Myocyte (in vitro differentiated cells): ENCODE measurements around the gene LAMC2. TPM values are rescaled to one million over a fixed set of nuclear protein-coding genes. Genes with fewer than 3 reads are reported as not detected.

Experiments
- DNase-seq: peaks from one replicate; pipeline ENCODE4 v3.0.0-alpha.2; 2012; ENCODE audit warnings: low read depth
- total RNA-seq: library from RNA; depleted of rRNA; stranded (reverse); fragments of >200 nt; gene quantifications from 2 replicates; pipeline ENCODE4 v1.2.3, GENCODE V29; 2014

The LAMC2 gene
- total RNA-seq, 1 donor from 2014 or later: 2.3 TPM

DNA sequence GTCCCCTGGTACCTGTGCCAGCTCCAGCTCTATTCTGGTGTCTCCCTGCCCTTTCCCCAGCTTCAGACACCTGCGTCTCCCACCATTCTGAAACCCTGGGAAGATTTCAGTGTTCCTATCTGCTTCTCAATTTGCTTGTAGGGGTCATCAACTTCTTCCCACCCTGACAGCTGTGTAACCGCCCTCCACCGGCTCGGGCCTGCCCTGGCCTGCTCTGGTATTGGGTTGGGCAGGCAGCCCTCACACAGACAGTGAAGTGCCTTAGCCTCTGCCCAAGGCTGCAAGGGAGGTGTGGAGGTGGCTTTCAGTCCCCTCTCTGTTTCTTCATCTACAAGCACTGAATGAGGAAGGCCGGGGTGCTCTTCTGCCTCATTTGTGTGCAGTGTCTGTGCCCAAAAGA, 97.2 kb downstream of the LAMC2 start:
- DNase-seq: peak; percentile 76

DNA sequence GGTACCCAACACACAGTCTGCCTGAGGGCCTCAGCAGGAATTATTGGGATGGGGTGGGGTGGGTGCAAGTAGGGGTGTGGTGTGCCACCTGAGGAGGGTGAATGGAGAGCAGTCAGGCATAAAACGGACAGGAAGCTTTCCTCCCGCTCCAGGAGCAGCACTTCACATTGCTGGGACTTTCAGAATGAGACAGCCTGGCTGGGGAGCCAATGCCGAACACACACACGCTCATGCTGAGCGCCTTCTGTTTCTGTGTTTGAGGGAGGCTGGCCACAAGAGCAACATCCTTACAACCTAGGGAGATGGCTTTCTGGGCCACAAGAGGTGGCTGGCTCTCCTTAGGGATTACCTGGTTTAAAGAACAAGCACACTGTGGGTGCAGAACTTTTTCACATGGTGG, 98.0 kb downstream of the LAMC2 start:
- no peak for DNase-seq

DNA sequence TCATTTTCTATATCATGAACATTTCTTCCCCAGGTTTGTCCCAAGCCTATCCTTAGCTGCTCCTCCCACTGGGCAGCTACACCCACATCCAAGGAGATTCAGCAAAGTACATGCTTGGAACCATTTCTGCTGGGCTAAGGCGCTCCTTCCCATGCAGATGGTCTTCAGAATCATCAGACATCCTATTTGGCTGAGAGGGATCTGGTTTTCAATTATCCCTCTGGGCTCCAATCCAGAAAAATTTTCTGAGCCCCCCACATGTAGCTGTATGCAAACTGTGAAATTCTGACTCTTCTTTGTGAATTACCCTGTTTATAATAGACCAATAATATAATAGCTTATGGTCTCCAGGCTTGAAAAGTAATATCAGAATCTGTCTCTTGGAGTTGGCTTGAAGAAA, 99.2 kb downstream of the LAMC2 start:
- no peak for DNase-seq

DNA sequence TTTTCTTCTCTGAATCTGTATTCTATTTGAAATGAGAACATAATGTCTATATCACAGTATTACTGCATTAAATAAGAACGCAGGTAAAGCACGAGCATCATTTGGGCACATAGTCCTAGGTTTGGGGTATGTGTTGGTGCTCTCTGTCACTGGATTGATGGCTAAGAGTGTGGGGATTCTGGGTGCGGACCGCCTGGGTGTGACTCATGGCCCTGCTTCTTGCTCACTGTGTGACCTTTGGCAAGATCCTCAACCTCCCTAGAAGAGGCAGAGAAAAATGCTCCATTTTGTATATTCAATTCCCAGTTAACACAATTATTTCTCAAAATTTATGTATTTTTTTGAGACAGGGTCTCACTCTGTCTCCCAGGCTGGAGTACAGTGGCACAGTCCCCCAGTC, 99.7 kb downstream of the LAMC2 start:
- no peak for DNase-seq

DNA sequence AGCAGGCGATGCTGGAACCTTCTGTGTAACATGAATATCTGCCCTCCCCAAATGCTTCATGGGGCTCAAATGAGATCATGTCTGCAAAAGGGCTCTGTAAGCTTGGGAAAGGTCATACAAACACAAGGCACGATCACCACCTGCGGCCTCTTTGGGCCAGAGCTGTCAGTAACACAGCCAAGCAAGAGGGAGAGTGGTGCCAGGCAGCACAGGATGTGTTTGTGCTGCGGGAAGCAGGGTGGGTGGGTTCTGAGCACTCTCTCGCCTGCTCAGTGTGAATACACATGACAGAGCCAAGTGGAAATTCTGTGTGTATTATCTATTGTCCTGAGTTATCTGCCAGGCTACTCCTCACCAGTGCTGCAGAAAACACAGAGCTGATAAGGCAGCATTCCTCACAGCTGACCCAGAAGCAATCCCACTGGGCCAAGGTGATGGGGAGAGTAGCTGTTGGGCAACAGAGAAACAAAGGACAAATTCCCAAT, 101.2 kb downstream of the LAMC2 start:
- DNase-seq: no peak

DNA sequence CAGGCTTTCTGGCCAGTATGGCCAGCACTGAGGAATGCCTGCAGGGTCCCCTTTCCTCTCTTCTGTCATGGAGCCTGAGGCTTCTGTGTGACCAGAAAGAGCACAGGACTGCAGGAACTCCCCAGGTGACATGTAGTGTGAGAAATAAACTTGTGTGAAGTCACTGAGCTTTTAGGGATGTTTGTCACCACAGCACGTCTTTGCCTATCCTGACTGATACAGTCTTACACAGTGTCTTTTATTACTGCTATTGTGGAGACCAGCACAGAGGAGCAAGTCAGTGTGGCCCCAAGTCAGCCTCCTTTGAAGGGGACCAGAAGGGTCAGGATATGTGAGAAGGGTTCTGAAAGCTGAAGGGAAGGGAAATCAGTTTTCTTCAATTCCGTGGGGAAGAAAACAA, 102.5 kb downstream of the LAMC2 start:
- DNase-seq: no peak

DNA sequence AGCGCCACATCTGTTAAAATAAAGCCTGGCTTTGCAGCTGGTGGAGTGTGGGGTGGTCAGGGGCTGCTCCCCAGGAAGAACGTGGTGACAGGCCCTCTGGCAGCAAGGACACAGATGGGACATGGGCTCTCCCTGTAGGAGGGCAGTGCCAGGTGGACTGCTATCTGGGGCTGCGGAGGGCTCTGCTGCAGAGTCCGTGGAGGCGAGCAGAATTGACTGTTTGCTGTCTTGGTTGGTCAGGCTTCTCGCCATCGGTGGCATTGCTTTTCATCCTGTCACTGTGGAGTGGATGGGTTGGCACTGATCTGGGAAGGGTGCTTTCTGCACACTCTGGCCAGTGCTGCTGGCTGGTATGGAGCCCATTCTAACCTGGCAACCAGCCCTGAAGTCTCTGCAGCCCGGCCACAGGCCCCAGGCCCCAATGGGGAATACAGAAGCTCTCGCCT, 103.0 kb downstream of the LAMC2 start:
- DNase-seq: no peak

DNA sequence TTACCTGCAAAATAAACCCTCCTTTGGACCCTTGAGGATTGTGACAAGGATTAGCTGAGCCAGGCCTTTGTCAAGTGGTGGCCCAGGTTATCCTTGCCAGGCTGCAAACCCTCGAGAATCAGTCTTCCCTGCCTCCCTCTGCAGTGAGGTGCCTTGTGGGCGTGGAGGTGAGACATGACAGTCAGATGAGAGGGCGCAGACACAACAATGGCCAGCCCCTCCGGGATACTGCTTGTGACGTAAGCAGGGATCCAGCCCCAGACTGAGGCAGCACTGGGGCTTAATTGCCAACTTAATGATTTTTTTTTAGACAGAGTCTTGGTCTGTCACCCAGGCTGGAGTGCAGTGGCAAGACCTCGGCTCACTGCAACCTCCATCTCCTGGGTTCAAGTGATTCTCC, 104.6 kb downstream of the LAMC2 start:
- no peak for DNase-seq

DNA sequence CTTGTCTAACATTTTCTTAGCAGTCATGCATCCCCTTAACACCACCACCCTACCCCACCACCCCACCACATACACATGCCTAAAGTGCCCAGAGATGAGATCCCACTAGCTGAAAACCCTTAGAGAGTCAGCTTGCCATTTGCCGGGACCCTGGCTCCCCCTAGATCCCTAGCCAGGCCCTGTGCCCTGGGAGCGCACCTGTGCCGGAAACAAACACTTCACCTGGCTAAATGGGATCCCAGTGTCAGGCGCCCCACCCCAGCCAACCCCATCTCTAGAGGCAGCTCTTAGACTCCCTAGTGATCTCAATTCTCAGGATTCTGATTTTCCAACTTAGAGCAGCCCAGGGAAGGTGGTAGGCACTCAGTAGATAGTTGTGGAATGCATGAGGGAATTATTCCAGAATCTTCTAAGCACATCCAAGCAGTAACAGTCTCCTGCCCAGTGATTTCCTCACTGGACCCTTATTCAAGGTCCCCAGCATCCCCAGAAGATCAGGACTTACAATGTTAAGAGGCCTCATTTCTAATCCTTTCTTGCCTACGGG, 105.2 kb downstream of the LAMC2 start:
- DNase-seq: no peak

DNA sequence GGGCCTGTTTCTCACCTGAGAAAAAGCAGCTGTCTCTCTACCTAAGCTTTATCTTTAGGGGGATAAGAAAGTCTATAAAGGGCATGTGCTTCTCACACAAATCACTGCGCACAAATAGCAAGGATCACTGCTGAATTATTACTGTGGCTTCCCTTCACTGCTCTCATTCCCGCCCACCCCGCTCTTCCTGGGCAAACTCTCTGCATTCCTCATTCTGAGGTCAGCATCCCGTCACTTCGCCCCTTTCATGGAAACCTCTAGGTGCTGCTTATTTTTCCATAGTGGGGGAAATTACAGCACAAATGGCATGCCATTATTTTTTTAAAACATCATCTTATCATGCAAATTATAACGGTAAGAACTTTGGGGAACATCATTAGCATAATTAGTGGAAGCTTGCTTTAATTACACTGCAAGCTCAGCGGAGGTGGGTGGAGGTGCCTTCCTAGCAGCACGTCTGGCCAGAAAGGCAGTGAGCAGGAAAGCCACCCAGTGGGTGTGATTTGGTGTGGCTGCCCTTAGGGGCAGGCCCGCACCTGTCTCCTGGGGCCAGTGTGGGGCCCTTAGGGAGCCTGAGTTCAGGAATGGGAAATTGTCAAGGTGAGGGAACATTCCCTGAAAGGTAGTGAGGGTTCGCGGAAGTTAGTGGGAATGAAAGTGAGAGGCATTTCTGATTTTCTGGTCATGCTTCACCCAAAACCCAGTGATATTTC, 105.9 kb downstream of the LAMC2 start:
- DNase-seq: no peak

DNA sequence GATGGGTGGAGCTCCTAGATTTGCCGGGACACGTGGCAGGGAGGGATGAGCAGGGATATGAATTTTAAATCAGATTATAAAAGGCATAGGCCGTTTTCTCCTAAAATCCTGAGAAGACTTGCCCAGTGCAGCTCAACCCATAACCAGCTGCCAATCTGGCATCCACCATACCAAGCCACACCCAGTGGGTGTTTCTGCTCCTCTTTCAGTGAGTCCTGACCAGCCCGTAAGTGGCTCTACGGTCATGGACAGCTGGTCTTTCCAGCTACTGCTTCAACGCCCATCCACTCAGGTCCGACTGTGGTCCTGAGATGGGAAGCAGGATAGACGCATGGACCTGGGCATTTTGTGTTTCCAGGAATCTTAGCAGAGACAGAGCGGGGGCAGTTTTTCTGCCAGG, 107.2 kb downstream of the LAMC2 start:
- DNase-seq: peak; percentile 64

DNA sequence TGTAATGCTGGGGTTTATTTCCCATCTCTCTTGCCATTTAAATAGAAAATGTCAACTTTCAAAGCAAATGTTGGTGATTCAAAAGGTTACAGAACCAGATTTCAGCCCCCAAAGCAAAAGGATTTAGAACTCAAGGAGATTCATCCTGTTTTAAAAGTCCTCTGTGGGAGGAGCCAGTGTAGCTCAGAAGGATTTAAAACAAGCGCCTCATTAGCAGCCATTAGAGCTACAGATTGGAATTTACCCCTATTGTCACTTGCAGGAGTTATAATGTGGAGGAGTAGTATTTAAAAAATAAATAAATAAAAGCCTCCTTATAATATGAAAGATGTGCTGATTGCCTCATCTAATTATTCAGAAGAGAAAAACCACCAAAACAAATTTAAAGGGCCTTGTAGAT, 107.8 kb downstream of the LAMC2 start:
- no peak for DNase-seq

Other genes with a start within 250 kb of the LAMC2 start
- not detected in 2 replicates for gene SHCBP1L, start 233.1 kb upstream of the LAMC2 start, total RNA-seq
- 298 and 303 TPM in 2 replicates for gene LAMC1, start 162.8 kb upstream of the LAMC2 start, total RNA-seq
- 5.3 and 7.8 TPM in 2 replicates for gene NMNAT2, start 232.1 kb downstream of the LAMC2 start, total RNA-seq